Heart right ventricle (tissue), 16 donors: ENCODE data around the gene PHACTR3. TPM values are rescaled to one million over a fixed set of nuclear protein-coding genes. Genes with fewer than 3 reads are reported as not detected.

Source experiments
- ATAC-seq, 8 donors: fragments of 200-7000 bp; cut with Tn5 transposase; one replicate each; pipeline ENCODE4 v1.9.1; 2020; ENCODE audit warnings: mild to moderate bottlenecking in 8 of 8, moderate library complexity in 8 of 8, moderate number of reproducible peaks in 1 of 8
- DNase-seq, 2 donors: peaks; one replicate each; pipeline ENCODE4 v3.0.0-alpha.2; 2020
- H3K27ac ChIP-seq, 10 donors: fragments of 200-600 bp; sonication (generic) in 2 of 10; one replicate each; pipeline versions ENCODE4 v1.5.0 to v1.8.0; 2020 to 2022; ENCODE audit warnings: mild to moderate bottlenecking in 3 of 10
- H3K27me3 ChIP-seq, 7 donors: fragments of 200-600 bp; one replicate each; pipeline ENCODE4 v1.8.0; 2021 to 2022; ENCODE audit warnings: mild to moderate bottlenecking in 2 of 7
- H3K36me3 ChIP-seq, 9 donors: fragments of 200-600 bp; sonication (generic) in 1 of 9; one replicate each; pipeline versions ENCODE4 v1.5.0 to v1.8.0; 2020 to 2022; ENCODE audit warnings: mild to moderate bottlenecking in 2 of 9
- H3K4me1 ChIP-seq, 9 donors: fragments of 200-600 bp; sonication (generic) in 1 of 9; one replicate each; pipeline versions ENCODE4 v1.5.0 to v1.8.0; 2020 to 2022; ENCODE audit warnings: mild to moderate bottlenecking in 4 of 9
- H3K4me3 ChIP-seq, 10 donors: fragments of 200-600 bp; sonication (generic) in 2 of 10; one replicate each; pipeline versions ENCODE4 v1.5.0 to v1.8.0; 2020 to 2022; ENCODE audit warnings: mild to moderate bottlenecking in 7 of 10, moderate library complexity in 2 of 10
- H3K9me3 ChIP-seq, 11 donors: fragments of 200-600 bp in 10 of 11; sonication (generic) in 2 of 11; one replicate each; pipeline versions ENCODE4 v1.5.0 to v1.8.0; 2013 to 2022; ENCODE audit warnings: mild to moderate bottlenecking in 2 of 11, control low read depth in 1 of 11, moderate library complexity in 1 of 11
- WGBS, 2 donors: extraction: QIAGEN DNeasy Blood & Tissue Kit; methylation state at CpG; one replicate each; pipeline ENCODE4 v1.1.7; 2013; ENCODE audit warnings: inconsistent platforms in 1 of 2; 5-methylcytosine and 5-hydroxymethylcytosine counted together
- intact Hi-C, 10 donors: fragments of 100-400 bp; cut with DNase I; formaldehyde crosslinking; loops; one replicate each; pipeline versions ENCODE4 v1.11.1 to v1.14.2; 2022
- polyA plus RNA-seq, 2 donors: library from polyadenylated mRNA; stranded (reverse); fragments of 200-250 nt; gene quantifications; one replicate each; pipeline ENCODE4 v1.2.3, GENCODE V29; 2013
- total RNA-seq, 10 donors: library from RNA; stranded (reverse); fragmentation: NEBNext Ultra II Directional in 3 of 10; extraction: Animal tissue kit (Norgen Biotek cat#: 25700) in 3 of 10; gene quantifications; one replicate each; pipeline versions ENCODE4 v1.2.1 to v1.2.4, GENCODE V29; 2021 to 2023
- TF ChIP-seq, protein P1 (sequence below), 9 donors: fragments of 200-600 bp; sonication (generic) in 2 of 9; IDR thresholded peaks; one replicate each; pipeline versions ENCODE4 v1.5.0 to v1.8.0; 2021 to 2022; ENCODE audit warnings: antibody characterized with exemption in 9 of 9, mild to moderate bottlenecking in 5 of 9, moderate library complexity in 1 of 9
- donor health status: Arrhythmogenic right ventricular cardiomyopathy.
- donor health status: ischemic (EF 13 %, LVEDD 7.1; RV severe dilation, severe dysfunction).
- donor health status: healthy with polysubstance abuse.
- donor health status: DM: no; HTN: yes; CAD: no.
- donor health status: DM: no; HTN: no; CAD: no.
- donor health status: ischemic (EF 25% LVEDD 6.9; RV normal size, moderate dysfunction).
- donor health status: ischemic (EF 25% LVEDD 5.7; RV mildly dilated, moderate dysfunction).
- donor health status: healthy.
- donor health status: DM: yes; HTN: yes; CAD: no.
- donor health status: Ischemic cardiomyopathy.
- donor health status: ischemic (EF 35%, LVEDD 5.7; RV mildly dilated, moderate dysfunction).
- donor health status: nonischemic (EF 11% LVEDD 7.7; RV severe dilation, severe dysfunction).
- donor health status: DM: yes; HTN: yes; CAD: no.
- donor health status: PGD.
- donor health status: ischemic (EF 29% LVEDD 5.4; RV normal size, mild dysfunction).
- donor health status: nonischemic (EF 23%, LVEDD 6.1; RV moderate dilation, normal function).

PHACTR3 gene
- total and polyA plus RNA-seq, 12 donors = 0.51 to 24.1 (median 3.7) TPM

GRCh38 chr20:59745201-59745600 lies 140.9 kb downstream of the PHACTR3 start:
- TF ChIP-seq, protein P1, sequence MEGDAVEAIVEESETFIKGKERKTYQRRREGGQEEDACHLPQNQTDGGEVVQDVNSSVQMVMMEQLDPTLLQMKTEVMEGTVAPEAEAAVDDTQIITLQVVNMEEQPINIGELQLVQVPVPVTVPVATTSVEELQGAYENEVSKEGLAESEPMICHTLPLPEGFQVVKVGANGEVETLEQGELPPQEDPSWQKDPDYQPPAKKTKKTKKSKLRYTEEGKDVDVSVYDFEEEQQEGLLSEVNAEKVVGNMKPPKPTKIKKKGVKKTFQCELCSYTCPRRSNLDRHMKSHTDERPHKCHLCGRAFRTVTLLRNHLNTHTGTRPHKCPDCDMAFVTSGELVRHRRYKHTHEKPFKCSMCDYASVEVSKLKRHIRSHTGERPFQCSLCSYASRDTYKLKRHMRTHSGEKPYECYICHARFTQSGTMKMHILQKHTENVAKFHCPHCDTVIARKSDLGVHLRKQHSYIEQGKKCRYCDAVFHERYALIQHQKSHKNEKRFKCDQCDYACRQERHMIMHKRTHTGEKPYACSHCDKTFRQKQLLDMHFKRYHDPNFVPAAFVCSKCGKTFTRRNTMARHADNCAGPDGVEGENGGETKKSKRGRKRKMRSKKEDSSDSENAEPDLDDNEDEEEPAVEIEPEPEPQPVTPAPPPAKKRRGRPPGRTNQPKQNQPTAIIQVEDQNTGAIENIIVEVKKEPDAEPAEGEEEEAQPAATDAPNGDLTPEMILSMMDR (IDR thresholded peaks at IDR 0.05) = no peak
- intact Hi-C loops = loop anchor here in 3 of 10 donors (5.0 kb wide), 2 partner anchors 148 to 173 kb away; no protein-coding TSS in a partner anchor

GRCh38 chr20:59745716-59746115 lies 141.4 kb downstream of the PHACTR3 start:
- H3K4me1 ChIP-seq = peaks cover 0 to 14% (median 7%) of the 10 kb centered on the region in 9 donors
- intact Hi-C loops = loop anchor here in 3 of 10 donors (5.0 kb wide), 2 partner anchors 148 to 173 kb away; no protein-coding TSS in a partner anchor
- peaks cover 0 to 34% (median 8%) of the 10 kb centered on the region in 7 donors for H3K27me3 ChIP-seq
- DNase-seq = no peak
- TF ChIP-seq, protein P1 (IDR thresholded peaks at IDR 0.05) = no peak
- H3K9me3 ChIP-seq = no peaks in the 10 kb centered on the region
- no peak for ATAC-seq
- 77 to 81% methylated on average over 8 of the region's 8 CpGs for WGBS, 2 donors
- no peak overlapping the region for H3K4me3 ChIP-seq
- H3K27ac ChIP-seq = no peak overlapping the region
- no peaks in the 10 kb centered on the region for H3K36me3 ChIP-seq

More at GRCh38 chr20:59745201-59745600, 140.9 kb downstream of the PHACTR3 start:
- Histone ChIP-seq H3K27me3 (peaks cover 0 to 31% (median 2%) of the 10 kb centered on the region in 7 donors), H3K4me3 (no peak overlapping the region), H3K4me1 (peaks cover 0 to 14% (median 7%) of the 10 kb centered on the region in 9 donors), H3K36me3 (no peaks in the 10 kb centered on the region), H3K27ac (no peak overlapping the region), H3K9me3 (no peaks in the 10 kb centered on the region)
- no peak for ATAC-seq
- no peak for DNase-seq
- WGBS, 2 donors = 82 to 83% methylated on average over 9 of the region's 9 CpGs

- H3K36me3 ChIP-seq = no peaks in the 10 kb centered on the region
- peaks cover 0 to 17% (median 7%) of the 10 kb centered on the region in 9 donors for H3K4me1 ChIP-seq
- intact Hi-C loops = loop anchor here in 3 of 10 donors (5.0 kb wide), 2 partner anchors 149 to 174 kb away; no protein-coding TSS in a partner anchor
- no peaks in the 10 kb centered on the region for H3K9me3 ChIP-seq
- ATAC-seq = no peak
- DNase-seq = no peak
- WGBS, 2 donors = 85 to 89% methylated on average over 4 of the region's 4 CpGs
- no peak overlapping the region for H3K4me3 ChIP-seq
- TF ChIP-seq, protein P1 (IDR thresholded peaks at IDR 0.05) = no peak
- peaks cover 0 to 34% (median 12%) of the 10 kb centered on the region in 7 donors for H3K27me3 ChIP-seq
- no peak overlapping the region for H3K27ac ChIP-seq
These were observed 141.8 kb downstream of the PHACTR3 start for GRCh38 chr20:59746155-59746554.

GRCh38 chr20:59747671-59748515 lies 143.6 kb downstream of the PHACTR3 start:
- TF ChIP-seq, protein P1 (IDR thresholded peaks at IDR 0.05) = no peak
- Histone ChIP-seq H3K36me3 (no peaks in the 10 kb centered on the region), H3K4me3 (no peak overlapping the region), H3K27me3 (peaks cover 0 to 43% (median 14%) of the 10 kb centered on the region in 7 donors), H3K27ac (no peak overlapping the region), H3K4me1 (peaks cover 0 to 33% (median 22%) of the 10 kb centered on the region in 9 donors), H3K9me3 (no peaks in the 10 kb centered on the region)
- intact Hi-C loops = loop anchor here in 4 of 10 donors (2.0 to 5.0 kb wide), 3 partner anchors 149 to 176 kb away; no protein-coding TSS in a partner anchor
- 76 to 82% methylated on average over 12 of the region's 12 CpGs for WGBS, 2 donors
- ATAC-seq (no peak), DNase-seq (no peak)
